GM21619 (cell line): ENCODE measurements around the gene ZNF462.

Source experiments
- ATAC-seq: cut with Tn5 transposase; IDR thresholded peaks from one replicate; pipeline ENCODE4 v1.9.1; 2021; ENCODE audit not compliant: unreplicated experiment

ZNF462 gene

DNA sequence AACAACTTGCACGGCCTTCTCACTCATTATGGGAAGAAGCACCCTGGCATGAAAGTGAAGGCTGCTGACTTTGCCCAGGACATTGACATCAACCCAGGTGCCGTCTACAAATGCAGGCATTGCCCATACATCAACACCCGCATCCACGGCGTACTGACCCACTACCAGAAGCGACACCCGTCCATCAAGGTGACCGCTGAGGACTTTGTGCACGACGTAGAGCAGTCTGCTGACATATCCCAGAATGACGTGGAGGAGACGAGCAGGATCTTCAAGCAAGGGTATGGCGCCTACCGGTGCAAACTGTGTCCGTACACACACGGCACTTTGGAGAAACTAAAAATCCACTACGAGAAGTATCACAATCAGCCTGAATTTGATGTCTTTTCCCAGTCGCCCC lies 65.4 kb downstream of the ZNF462 start:
- no peak for ATAC-seq

DNA sequence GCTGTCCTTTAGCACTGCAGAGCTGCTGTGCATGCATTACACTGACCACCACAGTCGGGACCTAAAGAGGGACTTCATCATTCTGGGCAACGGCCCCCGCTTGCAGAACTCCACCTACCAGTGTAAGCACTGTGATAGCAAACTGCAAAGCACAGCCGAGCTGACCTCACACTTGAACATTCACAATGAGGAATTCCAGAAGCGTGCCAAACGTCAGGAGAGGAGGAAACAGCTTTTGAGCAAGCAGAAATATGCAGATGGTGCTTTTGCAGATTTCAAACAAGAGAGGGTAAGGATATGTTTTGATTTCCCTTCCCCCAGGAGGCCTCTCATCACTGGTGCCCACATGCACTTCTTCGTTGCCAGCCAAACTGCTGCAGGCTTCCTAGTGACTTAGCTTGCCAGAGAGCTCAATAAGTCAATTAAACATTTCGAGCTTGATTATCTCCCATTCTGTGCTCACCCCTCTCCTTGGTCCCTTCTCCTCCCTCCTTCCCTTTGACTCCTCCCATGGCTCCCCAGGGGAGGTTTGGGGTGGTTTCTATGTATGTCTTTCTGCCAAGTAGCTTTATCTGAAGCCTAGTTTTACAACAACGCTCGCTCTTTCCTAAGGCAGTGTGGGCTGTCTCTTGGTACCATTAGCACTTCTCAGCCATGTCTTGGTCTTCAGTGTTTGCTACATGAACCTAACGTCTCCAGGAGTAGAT lies 66.7 kb downstream of the ZNF462 start:
- no peak for ATAC-seq

DNA sequence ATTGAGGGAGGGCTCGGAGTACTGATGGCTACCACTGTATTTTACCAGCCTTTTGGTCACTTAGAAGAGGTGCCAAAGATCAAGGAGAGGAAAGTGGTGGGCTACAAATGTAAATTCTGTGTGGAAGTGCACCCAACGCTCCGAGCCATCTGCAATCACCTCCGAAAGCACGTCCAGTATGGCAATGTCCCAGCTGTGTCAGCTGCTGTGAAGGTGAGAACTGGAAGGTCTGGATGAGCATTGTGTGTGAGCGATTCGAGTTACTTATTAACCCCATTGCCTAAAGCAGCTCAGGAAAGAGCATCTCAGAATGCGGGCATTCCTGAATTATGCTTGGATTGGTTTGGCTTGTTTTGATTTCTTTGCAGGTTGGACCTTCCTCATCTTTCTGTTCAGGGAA lies 67.5 kb downstream of the ZNF462 start:
- no peak for ATAC-seq

DNA sequence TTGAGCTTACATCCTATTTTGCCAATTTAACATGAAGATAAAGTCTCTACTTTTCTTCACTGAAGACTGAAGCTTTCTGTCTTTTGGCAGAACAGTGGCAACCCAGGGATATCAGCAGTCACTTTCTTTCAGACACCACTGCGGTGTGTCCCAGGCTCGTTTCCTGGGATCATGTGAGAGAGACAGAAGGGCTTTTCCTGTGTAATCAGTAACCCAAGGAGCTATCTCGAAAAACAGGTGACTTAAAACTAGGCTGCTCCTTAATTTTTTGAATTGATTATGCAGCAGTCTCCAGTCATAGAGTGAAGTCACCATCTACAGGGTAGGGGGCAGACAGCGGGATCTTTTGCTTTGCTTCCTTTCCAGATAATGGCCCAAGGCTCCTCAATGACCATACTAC lies 68.5 kb downstream of the ZNF462 start:
- no peak for ATAC-seq

DNA sequence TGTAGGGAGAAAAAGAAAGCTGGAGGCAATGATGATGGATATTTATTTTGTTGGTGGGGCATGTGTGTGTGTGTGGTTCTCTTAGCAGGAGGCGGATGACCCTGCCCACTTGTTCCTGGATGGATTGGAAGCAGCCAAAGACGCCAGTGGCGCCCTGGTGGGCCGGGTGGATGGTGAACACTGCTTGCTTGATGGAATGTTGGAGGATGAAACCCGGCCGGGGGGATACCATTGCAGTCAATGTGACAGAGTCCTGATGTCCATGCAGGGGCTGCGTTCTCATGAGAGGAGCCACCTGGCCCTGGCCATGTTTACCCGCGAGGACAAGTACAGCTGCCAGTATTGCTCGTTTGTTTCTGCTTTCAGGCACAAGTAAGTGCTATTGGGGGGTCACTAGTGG lies 69.2 kb downstream of the ZNF462 start:
- ATAC-seq = no peak

DNA sequence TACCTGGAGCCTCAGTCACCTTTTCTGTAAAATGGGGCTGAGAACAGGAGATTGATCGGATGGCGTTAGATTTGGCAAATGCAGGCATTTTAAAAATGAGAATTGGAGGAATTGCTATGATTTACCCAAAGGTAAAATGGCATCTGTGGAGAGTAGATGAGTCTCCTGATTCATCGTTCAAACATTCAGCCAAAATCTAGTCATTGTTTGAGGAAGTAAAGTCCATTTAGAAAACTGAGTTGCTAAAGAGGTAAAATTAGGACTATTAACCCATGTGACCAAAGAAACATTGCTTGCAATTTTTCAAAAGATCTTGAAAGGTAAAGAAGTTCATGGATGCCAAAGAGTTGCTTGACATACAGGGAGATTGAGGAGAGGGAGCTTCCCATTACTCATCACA lies 69.7 kb downstream of the ZNF462 start:
- ATAC-seq = no peak

DNA sequence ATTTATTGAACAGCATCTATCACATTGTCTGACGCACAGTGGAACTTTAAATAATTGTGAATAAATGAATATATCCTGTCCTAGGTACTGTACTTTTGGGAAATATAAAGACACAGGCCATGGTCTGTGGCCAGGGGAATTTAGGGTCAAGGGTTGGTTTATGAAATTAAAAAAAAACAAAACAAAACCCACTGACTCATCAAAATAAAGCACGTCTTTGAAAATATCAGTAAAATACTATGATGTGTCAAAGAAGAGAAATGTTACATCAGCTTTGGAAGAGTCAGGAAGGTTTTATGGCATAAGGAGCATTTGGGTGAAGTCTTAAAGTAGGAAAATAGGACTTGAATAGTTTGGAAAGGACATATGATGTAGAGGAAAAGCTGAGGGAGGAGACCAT lies 70.5 kb downstream of the ZNF462 start:
- ATAC-seq = no peak

DNA sequence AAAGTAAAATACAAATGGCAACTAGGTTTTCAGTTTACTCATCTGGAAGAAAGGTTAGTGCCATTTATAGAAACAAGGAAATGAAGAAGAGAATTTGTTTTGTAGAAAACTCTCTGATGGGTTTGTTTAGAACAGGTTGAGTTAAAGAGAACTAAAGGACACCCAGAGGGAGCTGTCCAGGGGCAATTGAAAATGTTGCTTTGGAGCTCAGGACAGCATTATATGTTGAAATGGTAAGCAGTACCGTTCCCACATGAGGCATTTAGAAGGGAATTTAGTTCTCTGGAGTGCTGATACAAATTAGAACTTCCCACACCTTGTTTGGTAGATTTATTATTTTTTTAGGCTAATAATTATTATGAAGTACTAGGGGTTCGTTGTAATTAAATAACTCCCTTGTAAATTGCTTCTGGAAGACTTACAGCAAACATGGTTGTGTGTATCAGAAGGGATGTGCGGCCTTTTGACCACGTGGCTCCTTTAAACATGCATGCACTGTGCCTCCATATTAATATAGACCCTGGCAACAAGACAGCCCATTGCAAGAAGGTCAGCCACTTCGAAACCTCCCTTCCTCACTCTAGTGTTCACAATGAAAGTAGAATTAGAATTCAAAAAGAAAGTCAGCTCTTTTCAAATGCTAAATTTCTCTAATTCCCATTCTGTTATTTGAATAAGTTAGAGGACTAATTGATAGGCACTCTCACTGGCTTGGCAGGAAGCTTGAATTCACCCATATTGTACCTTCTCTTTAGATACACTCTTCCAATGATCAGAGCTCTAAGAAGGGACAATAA lies 71.7 kb downstream of the ZNF462 start:
- no peak for ATAC-seq

DNA sequence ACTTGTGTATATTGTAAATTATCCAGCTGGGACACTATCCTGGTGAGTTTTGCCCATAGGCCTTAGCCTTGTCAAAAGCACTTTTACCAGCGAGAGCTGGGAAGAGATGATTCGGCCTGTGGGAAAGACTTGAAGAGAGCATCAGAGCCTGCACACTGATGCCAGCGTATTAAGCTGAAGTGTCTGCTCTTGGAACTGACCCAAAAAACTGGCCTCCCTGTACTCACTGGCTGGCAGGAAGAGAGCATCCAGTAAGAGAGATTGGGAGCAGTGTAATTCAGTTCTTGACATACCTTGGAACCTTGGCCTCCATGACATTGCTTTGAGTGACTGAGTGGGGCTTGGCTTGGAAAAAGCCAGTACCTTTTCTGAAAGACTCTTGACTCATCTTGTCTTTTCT lies 73.7 kb downstream of the ZNF462 start:
- ATAC-seq = no peak

DNA sequence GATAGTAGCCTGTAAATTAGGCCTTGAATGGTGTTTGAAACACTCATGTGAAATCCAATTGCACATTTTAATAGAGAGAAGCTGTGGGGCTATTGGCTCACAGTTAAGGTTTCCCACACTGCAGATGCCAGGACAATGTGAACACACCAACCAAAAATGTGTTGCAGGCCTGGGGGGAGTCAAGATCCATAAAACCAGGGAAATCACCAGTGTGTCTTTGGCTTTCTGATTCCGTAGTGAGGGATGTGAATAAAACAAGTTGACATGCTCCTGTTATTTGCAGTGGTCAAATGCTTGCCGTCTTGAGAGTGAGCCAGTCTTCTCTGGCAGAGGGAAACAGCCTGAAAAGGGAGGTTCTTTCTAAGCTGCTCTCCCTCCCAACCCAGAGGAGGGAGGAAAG lies 79.0 kb downstream of the ZNF462 start:
- no peak for ATAC-seq

DNA sequence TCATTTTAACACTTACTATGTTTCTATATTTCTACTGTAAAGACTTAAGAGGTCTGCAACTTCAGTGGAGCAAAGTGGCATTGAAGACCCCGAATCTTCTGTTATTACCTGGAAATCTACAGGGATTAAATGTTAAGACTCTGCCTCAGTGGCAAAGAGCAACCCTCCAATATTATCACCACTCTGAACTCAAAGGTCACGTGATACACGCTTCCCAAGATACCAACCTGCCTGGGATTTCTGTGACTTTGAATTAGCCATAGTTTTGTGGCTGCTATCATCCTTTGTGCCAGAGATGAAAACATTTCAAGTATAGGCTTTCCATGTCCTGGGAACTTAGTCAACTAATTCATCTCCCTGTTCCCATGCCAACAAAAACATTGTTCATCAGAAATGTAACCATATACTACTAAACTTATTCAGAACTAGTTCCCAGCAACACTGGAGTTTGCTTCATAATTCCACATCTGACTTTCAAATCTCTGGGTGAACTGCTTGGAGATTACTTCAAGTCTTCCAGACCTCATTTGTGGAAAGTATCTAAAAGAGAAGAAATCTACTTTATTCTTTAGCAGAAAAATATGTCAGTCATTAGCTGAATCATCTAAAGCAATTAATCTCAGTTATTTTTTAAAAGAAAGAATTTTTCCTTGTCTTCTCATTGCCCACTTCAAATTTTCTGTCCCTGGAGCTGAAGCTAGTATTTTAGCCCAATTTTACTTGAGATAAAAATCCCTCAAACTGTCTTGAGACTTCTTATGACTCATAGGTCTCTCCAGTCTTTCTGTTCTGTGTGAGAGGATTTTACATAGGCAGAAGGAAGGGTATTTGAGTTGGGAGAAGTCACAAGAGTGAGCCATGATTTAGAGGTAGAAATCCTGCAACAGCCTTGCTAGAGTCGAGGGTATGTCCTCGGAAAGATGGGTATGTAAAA lies 83.0 kb downstream of the ZNF462 start:
- no peak for ATAC-seq

DNA sequence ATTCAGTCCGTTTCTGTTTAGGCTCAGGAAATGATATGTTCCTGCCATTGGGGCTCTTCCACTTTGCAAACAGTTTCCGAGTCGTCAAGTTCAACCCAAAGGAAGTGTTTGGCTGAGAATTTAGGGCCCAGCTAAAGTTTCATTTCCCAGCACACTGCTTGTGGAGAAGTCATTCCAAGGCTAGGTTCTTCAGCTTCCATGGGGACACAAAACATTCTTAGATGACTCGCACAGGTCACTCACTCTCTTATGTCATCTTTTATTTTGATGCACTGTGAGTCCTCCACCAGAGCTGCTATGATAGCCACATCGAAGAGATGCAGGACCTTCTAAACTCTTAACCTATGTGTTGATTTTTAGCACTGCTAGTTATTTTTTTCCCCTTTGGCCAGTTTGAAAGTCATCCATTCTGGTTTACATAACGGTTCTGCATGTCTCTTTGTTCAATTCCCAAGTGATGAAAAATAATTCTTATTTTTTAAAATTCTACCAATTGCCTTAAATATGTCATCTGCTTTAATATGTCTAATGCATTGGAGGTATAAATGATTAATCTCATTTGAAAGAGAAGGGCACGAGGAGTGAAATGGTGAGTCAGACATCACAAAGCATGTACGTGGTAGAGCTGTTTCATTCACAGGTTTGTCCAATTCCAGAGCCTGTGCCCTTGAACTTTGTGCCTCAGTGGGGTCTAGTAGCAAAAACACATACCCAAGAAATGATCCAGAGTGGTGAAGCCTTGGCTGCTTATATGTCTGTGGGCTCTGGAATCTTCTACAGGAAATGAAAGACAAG lies 84.3 kb downstream of the ZNF462 start:
- ATAC-seq = no peak

DNA sequence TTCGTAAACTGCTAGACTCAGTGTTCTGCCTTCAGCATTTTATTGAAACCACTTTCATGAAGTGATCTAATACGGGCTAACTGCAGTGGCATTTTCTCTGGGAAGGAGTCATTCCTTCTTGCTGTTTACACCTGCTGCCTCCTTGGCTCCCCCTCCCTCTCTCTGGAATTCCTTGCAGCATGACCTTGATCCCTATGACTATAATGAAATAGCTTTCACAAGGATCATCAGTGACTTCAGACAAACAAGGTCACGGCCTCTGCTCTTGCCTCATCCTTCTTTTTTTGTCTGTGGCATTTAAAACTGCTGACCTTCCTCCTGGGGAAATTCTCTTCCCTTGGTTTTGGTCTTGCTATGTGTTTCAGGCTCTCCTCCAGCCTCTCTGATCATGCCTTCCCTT lies 90.2 kb downstream of the ZNF462 start:
- ATAC-seq = no peak

DNA sequence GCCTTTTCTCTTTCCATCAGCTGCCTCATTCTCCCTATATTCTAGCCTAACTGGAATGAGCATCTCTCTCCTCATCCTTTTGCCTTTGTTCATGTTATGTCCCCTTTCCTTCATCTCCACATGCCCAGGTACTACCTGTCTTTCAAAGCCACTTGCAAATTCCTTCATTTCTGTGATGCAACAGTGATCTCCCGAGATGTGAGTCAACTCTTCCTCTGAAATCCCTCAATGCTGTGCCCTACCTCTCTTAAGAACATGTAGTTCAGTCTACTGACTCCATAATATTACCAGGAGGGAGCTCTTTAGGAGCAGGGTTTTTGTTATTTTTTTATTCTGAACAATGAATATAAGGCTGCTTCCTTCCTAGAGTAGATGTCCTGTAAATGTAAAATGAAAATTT lies 91.6 kb downstream of the ZNF462 start:
- ATAC-seq = no peak

DNA sequence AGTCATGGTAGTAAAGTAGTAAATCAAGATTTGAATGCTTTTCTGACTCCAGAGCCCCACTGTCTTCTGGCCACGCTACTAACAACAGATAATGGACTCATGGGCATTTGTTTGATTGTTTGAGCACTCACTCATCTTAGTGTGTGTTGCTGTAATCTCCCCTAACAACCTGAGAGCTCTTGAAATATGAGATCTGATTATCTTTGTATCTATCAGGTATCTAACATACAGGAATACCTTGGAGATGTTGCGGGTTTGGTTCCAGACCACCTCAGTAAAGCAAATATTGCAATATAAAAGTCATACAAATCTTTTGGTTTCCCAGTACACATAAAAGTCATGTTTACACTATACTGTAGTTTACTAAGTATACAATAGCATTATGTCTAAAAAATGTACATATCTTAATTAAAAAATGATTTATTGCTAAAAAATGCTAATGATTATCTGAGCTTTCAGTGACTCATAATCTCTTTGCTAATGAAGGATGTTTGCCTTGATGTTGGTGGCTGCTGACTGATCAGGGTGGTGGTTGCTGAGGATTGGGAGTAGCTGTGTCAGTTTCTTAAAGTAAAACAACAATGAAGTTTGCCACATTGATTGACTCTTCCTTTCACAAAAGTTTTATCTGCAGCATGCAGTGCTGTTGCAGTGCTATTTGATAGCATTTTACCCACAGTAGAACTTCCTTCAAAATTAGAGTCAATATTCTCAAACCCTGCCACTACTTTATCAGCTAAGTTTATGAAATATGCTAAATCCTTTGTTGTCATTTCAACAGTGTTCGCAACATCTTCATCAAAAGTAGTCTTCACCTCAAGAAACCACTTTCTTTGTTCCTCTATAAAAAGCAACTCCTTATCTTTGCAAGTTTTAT lies 92.2 kb downstream of the ZNF462 start:
- ATAC-seq = no peak

DNA sequence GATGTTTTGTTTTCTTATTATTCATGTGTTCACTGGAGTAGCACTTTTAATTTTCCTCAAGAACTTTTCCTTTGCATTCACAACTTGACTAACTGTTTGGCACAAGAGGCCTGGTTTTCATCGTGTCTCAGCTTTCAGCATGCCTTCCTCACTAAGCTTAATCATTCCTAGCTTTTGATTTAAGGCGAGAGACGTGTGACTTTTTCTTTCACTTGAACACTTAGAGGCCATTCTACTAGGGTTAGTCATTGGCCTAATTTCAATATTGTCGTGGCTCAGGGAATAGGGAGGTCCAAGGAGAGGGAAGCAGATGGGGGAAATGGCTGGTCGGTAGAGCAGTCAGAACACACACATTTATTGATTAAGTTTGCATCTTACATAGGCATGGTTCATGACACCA lies 94.0 kb downstream of the ZNF462 start:
- ATAC-seq = no peak

DNA sequence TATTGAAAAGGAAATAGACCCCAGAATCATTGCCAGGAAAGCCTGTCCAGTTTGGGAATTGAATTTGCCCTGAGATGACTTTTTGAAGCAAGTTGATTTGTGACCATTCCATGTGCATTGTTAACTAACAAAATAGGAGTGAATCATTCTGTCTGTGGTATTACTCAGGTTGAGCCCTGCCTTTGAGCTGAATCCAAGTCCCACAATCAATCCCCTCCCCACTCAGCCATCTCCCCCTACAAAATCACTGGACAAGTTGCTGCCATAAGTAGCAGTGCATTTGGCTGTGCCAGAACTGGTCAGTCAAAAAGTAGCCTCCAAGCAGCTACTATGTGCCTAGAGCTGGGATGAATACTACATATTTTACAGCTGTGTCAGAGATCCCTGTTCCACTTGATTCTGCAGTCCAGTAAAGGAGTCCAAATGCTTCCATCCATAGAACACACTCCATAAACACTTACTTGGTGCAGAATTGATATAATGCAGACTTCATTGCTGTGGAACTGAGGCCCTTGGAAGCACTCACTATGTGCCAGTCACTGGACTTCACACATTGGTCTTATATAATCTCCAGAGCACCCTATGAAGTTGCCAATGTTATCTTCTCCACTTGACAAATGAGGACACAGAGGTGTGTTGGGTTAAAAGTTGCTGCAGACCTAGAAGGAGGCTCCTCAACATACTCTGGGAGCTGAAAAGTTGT lies 96.1 kb downstream of the ZNF462 start:
- ATAC-seq = no peak

DNA sequence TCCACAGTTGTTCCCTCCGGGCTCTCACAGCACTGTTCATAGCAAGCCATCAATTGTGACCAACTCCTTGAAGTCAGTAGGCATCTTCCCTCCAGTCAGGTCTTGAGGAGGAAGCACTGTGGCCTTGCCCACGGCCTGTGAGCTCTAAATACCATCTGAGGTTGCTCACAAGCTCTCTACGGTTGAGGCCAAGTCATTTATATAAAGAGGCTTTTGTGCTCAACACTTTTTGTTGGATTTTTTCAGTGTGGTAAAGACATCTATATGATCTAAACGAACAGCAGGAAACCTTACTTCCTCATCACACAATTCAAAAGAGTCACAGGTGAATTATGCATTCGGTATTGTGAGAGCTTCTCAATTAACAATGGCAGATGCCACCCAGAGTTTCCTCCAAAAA lies 97.3 kb downstream of the ZNF462 start:
- no peak for ATAC-seq

DNA sequence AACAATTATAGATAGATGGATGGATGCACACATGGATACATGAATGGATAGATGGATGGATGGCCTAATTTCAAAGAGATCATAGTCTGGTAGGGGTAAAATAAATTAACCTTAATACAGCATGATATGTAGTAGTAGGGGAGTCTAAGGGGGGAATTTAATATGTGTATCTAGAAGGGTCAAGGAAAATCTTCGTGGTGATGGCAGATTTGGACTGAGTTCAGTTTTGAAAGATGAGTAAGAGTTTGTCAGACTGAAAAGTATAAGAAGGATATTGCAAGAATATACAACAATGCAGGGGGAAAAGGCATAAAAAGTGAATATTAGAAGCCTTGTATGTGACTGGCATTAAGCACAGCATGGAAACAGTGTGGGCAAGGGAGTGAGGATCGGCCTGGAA lies 98.7 kb downstream of the ZNF462 start:
- ATAC-seq = no peak
